GM10847 (cell line): ENCODE results near the gene CITED4.

Experiments used
- POLR2A ChIP-seq: IDR thresholded peaks from 2 replicates; pipeline ENCODE4 v1.6.1; 2011; ENCODE audit not compliant: insufficient read length; ENCODE audit errors: extremely low read depth

Gene CITED4

GRCh38 chr1:40848530-40849189, 13.5 kb downstream of the CITED4 start:
- no peak for TF ChIP-seq POLR2A

GRCh38 chr1:40847023-40847745, 15.0 kb downstream of the CITED4 start:
- no peak for TF ChIP-seq POLR2A

GRCh38 chr1:40845895-40846294, 16.3 kb downstream of the CITED4 start:
- no peak for TF ChIP-seq POLR2A

GRCh38 chr1:40844887-40845878, 17.0 kb downstream of the CITED4 start:
- no peak for TF ChIP-seq POLR2A

GRCh38 chr1:40844079-40844478, 18.1 kb downstream of the CITED4 start:
- TF ChIP-seq POLR2A = no peak

GRCh38 chr1:40842691-40843090, 19.5 kb downstream of the CITED4 start:
- no peak for TF ChIP-seq POLR2A

GRCh38 chr1:40842207-40842606, 20.0 kb downstream of the CITED4 start:
- no peak for TF ChIP-seq POLR2A

GRCh38 chr1:40841602-40842001, 20.6 kb downstream of the CITED4 start:
- no peak for TF ChIP-seq POLR2A

- no peak for TF ChIP-seq POLR2A
Measured at GRCh38 chr1:40840526-40841323, 21.4 kb downstream of the CITED4 start.

GRCh38 chr1:40839943-40840335, 22.2 kb downstream of the CITED4 start:
- no peak for TF ChIP-seq POLR2A

GRCh38 chr1:40838980-40839942, 22.9 kb downstream of the CITED4 start:
- TF ChIP-seq POLR2A = no peak

- TF ChIP-seq POLR2A = no peak
Measured at GRCh38 chr1:40838045-40838979, 23.9 kb downstream of the CITED4 start.

- no peak for TF ChIP-seq POLR2A
Measured at GRCh38 chr1:40837601-40838000, 24.6 kb downstream of the CITED4 start.
